ENCODE measurements around the gene NUP205. TPM values are rescaled to one million over a fixed set of nuclear protein-coding genes. Genes with fewer than 3 reads are reported as not detected.

NUP205 gene
- total and polyA plus RNA-seq, 10 donors, result 29.8 to 55.5 (median 44.8) TPM

DNA sequence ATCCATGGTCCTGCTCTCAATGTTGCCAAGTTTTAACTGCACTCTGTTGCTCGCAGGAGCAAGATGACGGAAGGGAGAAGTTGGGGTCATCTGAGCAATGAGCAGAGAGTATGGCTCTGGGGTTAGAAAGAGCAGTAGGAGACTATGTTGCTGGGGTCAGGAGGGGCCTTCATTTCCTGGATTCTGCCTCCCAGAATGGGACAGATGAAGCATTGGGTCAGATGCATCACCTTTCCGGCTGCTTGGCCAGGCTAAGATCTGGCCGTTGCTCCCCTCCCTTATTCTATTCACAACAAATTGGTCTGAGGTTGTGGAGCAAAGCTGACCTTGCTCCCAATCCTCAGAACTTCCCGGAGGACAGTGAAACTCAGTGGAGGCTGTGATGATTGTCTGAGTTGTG is 127.0 kb downstream of the NUP205 start:
- TF ChIP-seq POLR2A (IDR thresholded peaks at IDR 0.05), result no peak
- TF ChIP-seq, protein P1, sequence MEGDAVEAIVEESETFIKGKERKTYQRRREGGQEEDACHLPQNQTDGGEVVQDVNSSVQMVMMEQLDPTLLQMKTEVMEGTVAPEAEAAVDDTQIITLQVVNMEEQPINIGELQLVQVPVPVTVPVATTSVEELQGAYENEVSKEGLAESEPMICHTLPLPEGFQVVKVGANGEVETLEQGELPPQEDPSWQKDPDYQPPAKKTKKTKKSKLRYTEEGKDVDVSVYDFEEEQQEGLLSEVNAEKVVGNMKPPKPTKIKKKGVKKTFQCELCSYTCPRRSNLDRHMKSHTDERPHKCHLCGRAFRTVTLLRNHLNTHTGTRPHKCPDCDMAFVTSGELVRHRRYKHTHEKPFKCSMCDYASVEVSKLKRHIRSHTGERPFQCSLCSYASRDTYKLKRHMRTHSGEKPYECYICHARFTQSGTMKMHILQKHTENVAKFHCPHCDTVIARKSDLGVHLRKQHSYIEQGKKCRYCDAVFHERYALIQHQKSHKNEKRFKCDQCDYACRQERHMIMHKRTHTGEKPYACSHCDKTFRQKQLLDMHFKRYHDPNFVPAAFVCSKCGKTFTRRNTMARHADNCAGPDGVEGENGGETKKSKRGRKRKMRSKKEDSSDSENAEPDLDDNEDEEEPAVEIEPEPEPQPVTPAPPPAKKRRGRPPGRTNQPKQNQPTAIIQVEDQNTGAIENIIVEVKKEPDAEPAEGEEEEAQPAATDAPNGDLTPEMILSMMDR (IDR thresholded peaks at IDR 0.05 in 8 of 11, conservative IDR thresholded peaks at IDR 0.05 in 3 of 11), result no peak
- TF ChIP-seq POLR2AphosphoS5 (IDR thresholded peaks at IDR 0.05), result no peak
- 79 to 91% (median 87%) methylated on average over 5 of the region's 5 CpGs for WGBS, 5 donors
- DNase-seq, result no peak

GRCh38 chr7:135685306-135686084 is 127.8 kb downstream of the NUP205 start:
- Histone ChIP-seq H3K36me3 (peaks cover 0 to 46% (median 0%) of the 10 kb centered on the region in 6 donors), H3K27ac (peak overlapping the region in 1 of 8 donors; percentile 7), H3K4me1 (peaks cover 0 to 13% (median 0%) of the 10 kb centered on the region in 6 donors), H3K27me3 (replicated peaks in 1 of 7) (no peaks in the 10 kb centered on the region), H3K9me3 (no peaks in the 10 kb centered on the region), H3K4me3 (no peak overlapping the region)
- no peak for DNase-seq
- 80 to 91% (median 83%) methylated on average over 9 of the region's 9 CpGs for WGBS, 5 donors
- TF ChIP-seq, protein P1 (IDR thresholded peaks at IDR 0.05 in 8 of 11, conservative IDR thresholded peaks at IDR 0.05 in 3 of 11), result no peak
- TF ChIP-seq POLR2AphosphoS5 (IDR thresholded peaks at IDR 0.05) (no peak), POLR2A (IDR thresholded peaks at IDR 0.05) (no peak)
- intact Hi-C loops (cut with DNase I; ENCODE audit: low total_unique reads), result no loop called here

More for the DNA sequence above, 127.0 kb downstream of the NUP205 start:
- intact Hi-C loops (cut with DNase I; ENCODE audit: low total_unique reads), result no loop called here
- H3K4me1 ChIP-seq, result peaks cover 0 to 13% (median 0%) of the 10 kb centered on the region in 6 donors
- peaks cover 0 to 51% (median 0%) of the 10 kb centered on the region in 6 donors for H3K36me3 ChIP-seq
- peak overlapping the region in 1 of 8 donors; percentile 7 for H3K27ac ChIP-seq
- no peaks in the 10 kb centered on the region for H3K9me3 ChIP-seq
- no peak overlapping the region for H3K4me3 ChIP-seq
- no peaks in the 10 kb centered on the region for H3K27me3 ChIP-seq (replicated peaks in 1 of 7)

DNA sequence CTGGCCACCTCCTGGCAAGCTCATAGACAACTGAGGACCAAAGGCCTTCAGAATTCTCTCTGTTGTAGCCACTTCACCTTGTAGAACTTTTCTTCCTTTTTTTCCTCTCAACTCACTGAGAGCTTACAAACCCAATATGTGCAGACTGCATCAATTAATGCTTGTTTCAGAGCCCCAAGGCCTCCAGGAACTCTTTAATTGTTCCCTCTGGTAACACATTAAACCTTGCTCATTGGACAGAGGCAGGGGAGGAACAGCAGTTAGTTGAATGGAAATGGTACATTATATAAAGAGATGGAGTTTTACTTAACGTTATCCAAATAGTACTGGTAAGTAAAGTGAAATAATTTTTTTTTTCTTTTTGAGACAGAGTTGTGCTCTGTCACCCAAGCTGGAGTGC is 129.7 kb downstream of the NUP205 start:
- Histone ChIP-seq H3K4me1 (peaks cover 0 to 6% (median 0%) of the 10 kb centered on the region in 6 donors), H3K27ac (no peak overlapping the region), H3K27me3 (replicated peaks in 1 of 7) (no peaks in the 10 kb centered on the region), H3K36me3 (peaks cover 0 to 39% (median 0%) of the 10 kb centered on the region in 6 donors), H3K4me3 (no peak overlapping the region), H3K9me3 (no peaks in the 10 kb centered on the region)
- TF ChIP-seq POLR2AphosphoS5 (IDR thresholded peaks at IDR 0.05) (no peak), POLR2A (IDR thresholded peaks at IDR 0.05) (no peak)
- TF ChIP-seq, protein P1 (IDR thresholded peaks at IDR 0.05 in 8 of 11, conservative IDR thresholded peaks at IDR 0.05 in 3 of 11), result no peak
- WGBS, 5 donors, result 0 to 42% (median 0%) methylated on average over 1 of the region's 1 CpG
- DNase-seq, result no peak
- intact Hi-C loops (cut with DNase I; ENCODE audit: low total_unique reads), result no loop called here

DNA sequence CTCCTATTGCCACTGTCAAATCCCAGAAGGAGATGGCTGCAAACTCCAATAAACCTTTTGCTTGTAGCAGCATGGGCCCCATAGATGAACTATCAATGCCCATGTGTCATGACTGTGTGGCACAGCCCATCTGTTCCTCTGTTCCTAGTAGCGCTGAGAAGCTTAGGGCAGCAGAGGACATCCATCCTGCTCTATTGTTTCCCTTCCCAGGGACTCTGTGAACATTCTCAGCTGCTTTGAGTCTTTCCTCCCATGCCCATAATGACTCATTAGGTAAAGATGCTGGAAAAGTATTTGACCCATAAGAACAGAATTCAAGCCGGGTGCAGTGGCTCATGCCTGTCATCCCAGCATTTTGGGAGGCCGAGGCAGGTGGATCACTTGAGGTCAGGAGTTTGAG is 132.8 kb downstream of the NUP205 start:
- TF ChIP-seq, protein P1 (IDR thresholded peaks at IDR 0.05 in 8 of 11, conservative IDR thresholded peaks at IDR 0.05 in 3 of 11), result no peak
- TF ChIP-seq POLR2AphosphoS5 (IDR thresholded peaks at IDR 0.05), result no peak
- no peak for TF ChIP-seq POLR2A (IDR thresholded peaks at IDR 0.05)

More for the DNA sequence above, 132.8 kb downstream of the NUP205 start:
- no peaks in the 10 kb centered on the region for H3K4me1 ChIP-seq
- H3K4me3 ChIP-seq, result no peak overlapping the region
- H3K36me3 ChIP-seq, result peaks cover 0 to 45% (median 0%) of the 10 kb centered on the region in 6 donors
- DNase-seq, result no peak
- no peaks in the 10 kb centered on the region for H3K27me3 ChIP-seq (replicated peaks in 1 of 7)
- no peak overlapping the region for H3K27ac ChIP-seq
- no peaks in the 10 kb centered on the region for H3K9me3 ChIP-seq
- intact Hi-C loops (cut with DNase I; ENCODE audit: low total_unique reads), result no loop called here
- WGBS, 5 donors, result 85 to 100% (median 98%) methylated on average over 3 of the region's 3 CpGs
